GM12874 (cell line): ENCODE measurements around the gene SLC41A3.

Experiments used
- TF ChIP-seq, protein P1 (sequence below): IDR thresholded peaks from 2 replicates; pipeline ENCODE4 v1.5.1; 2011; ENCODE audit warnings: low read depth, mild to moderate bottlenecking, control low read depth, low read length, moderate library complexity; ENCODE audit not compliant: insufficient read depth

Gene SLC41A3

DNA sequence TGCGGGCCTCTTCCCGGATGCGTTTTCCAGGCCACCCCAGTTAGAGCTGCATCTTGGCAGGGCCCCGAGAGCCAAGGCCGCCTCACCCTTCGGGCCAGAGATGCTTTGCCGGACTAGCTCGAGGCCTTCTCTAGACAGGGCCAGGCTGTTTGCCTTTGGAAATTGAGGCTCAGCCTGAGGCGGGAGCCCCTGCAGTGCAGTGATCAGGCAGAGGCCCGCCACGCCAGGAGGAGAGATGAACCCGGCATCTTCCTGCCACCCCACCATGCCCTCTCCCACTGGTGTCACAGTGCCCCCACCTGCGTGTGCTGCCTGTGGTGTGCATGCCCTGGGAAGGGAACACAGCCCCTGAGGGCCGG lies 123.9 kb downstream of the SLC41A3 start:
- TF ChIP-seq, protein P1, sequence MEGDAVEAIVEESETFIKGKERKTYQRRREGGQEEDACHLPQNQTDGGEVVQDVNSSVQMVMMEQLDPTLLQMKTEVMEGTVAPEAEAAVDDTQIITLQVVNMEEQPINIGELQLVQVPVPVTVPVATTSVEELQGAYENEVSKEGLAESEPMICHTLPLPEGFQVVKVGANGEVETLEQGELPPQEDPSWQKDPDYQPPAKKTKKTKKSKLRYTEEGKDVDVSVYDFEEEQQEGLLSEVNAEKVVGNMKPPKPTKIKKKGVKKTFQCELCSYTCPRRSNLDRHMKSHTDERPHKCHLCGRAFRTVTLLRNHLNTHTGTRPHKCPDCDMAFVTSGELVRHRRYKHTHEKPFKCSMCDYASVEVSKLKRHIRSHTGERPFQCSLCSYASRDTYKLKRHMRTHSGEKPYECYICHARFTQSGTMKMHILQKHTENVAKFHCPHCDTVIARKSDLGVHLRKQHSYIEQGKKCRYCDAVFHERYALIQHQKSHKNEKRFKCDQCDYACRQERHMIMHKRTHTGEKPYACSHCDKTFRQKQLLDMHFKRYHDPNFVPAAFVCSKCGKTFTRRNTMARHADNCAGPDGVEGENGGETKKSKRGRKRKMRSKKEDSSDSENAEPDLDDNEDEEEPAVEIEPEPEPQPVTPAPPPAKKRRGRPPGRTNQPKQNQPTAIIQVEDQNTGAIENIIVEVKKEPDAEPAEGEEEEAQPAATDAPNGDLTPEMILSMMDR, result no peak

DNA sequence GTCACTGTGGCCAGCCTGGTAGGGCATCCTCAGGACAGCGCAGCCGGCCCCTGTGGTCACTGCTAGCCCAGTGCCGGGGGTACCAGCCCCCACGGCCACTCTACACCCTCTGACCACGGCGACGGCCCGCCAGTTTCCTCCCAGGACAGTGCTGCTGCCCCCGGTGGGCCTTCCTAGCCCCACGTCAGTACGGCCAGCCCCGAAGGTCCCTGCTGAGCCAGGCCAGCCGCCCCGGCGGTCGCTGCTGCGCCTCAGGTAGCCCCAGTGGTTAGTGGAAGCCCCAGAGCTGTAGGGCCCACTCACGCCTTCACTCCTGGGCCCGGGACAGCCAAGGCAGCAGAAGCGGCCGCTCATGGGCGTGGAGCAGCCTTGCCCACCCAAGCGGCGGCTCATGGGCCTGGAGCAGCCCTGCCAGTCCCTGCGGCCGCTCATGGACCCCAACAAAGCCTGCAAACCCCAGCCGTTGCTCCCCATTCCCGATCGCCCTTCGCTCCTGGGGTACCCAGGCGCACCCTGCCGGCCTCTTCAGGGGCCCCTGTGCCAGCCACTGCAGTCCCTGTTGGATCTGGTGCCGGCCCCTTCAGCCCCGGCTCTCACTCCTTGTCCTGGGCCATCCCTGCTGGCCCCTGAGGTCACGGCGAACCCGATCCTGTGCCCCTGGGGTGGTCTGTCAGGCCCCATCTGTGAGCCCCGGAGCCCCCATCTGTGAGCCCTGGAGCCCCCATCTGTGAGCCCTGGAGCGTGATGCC lies 124.4 kb downstream of the SLC41A3 start:
- TF ChIP-seq, protein P1, result no peak

DNA sequence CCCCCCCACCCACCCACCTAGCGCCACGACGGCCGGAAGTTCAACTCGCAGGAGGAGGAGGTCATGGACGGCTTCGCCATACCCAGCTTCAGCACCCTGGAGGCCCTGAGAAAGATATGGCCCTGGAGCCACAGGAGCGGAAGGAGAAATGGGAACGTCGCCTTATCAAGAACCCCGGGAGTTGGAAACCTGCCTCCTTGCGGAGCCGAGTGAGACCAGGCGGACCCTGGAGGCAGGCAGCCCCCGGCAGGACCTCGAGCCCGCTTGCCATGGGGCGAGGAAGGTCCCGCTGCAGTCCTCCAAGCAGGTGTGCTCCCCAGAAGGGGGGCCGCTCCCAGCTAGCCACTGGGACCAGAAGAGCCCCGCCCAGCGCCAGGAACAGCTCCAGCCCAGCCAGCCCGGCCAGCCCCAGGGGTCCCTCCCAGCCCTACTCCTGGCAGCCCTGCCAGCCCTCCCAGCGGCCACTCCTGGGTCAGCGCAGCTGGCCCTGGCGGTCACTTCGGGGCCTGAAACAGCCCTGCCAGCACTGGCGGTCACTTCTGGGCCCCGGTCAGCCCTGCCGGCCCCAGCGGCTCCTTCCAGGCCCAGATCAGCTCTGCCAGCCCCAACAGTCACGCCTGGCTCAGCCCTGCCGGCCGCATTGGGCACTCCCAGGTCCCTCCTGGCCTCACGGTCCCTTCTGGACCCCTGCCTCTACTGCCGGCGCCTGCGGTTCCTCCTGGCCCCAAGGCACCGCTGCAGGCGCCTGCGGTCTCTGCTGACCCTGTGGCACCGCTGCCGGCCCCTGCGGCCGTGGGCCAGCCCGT lies 125.2 kb downstream of the SLC41A3 start:
- TF ChIP-seq, protein P1, result no peak

DNA sequence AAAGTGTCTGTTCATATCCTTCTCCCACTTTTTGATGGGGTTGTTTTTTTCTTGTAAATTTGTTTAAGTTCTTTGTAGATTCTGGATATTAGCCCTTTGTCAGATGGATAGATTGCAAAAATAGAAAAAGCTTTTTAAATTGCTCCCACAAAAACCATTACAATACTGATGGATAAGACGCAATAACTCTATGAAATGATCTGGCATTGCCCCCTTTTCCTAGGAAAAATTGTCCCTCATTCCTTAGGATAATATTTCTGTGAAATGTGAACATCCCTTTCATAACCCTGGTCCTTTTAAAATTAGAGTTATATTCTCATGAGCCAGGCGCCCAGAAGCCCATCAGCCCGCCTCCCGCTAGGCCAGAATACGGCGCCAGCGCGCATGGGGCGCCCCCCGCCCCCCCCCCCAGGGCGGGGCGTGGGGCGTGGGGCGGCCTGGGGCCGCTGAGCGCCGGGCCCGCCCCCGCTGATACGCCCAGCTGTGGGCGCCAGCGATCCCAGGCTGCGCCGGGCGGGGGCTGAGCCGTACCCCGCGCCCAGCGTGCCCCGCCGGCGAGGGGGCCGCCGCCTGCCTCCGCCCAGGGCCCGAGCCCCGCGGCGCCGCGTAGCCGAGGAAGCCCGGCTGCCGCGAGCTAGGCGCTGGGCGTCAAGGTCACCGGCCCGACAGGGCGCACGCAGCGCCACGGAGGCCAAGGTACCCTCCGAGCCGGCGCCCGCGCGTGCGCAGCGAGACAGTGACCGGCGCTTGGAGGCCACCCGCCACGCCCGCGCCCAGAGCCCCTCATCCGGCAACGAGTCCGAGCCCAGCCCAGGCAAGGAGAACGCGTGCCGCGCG lies 126.0 kb downstream of the SLC41A3 start:
- TF ChIP-seq, protein P1, result no peak
